Midbrain (tissue), 1 donor: ENCODE data around the gene P2RX5.
"Not testable (repeated sequence)": the region's sequence is repeated elsewhere in the genome, so short reads cannot be mapped to it uniquely, and the experiment has no call there.

Experiments used
- DNase-seq: peaks from one replicate; lab custom pipeline; 2025; lab: John Stamatoyannopoulos, UW

The P2RX5 gene

DNA sequence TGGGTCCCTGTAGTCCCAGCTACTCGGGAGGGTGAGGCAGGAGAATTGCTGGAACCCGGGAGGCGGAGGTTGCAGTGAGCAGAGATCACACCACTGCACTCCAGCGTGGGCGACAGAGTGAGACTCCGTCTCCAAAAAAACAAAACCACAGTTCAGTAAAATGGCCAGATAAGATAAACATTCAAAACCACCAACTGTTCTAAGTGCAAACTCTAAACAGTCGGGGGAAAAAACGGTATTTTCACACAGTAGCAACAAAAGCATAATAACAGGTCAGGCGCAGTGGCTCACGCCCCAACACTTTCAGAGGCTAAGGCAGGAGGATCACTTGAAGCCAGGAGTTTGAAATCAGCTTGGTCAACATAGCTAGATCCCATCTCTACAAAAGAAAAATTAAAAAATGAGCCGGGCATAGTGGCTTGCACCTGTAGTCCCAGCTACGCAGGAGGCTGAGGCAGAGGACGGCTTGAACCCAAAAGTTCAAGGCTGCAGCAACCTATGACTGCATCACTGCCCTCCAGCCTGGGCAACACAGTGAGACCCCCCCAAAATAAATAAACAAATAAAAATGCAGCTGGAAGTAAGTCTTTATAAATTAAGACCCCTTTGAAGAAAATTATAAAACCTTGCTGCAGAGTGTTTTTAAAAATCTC is 17.0 kb upstream of the P2RX5 start:
- DNase-seq, result no peak

GRCh38 chr17:3710951-3711383 is 15.0 kb upstream of the P2RX5 start:
- DNase-seq, result no peak

DNA sequence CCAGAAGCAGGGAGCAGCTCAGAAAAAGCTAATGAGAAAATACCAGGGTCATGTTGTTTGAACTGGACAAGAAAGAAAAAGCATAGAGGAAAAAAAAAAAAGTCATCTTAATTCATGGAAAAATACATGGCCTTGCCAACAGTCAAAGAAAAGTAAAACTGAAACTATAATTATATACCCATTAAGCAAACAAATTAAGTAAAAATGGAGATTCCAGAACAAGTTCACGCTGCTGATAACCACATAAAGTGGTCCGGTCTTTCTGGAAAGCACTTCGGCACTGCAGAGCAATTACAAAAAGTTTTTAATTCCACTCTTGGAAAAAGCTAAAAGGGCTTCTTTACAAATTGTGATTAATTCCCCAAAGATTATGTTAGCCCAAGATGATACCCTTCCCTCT is 12.4 kb upstream of the P2RX5 start:
- no peak for DNase-seq

DNA sequence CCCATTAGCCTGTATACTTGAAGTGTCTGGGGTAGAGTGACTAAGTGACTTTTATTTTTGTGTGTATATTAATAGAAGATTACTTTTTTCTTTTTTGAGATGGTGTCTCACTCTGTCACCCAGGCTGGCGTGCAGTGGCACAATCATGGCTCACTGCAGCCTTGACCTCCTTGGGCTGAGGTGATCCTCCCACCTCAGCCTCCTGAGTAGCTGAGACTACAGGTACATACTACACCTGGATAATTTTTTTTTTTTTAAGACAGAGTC is 9.7 kb upstream of the P2RX5 start:
- DNase-seq, result not testable (repeated sequence)

- no peak for DNase-seq
Observed at GRCh38 chr17:3704931-3705717, 9.2 kb upstream of the P2RX5 start.

DNA sequence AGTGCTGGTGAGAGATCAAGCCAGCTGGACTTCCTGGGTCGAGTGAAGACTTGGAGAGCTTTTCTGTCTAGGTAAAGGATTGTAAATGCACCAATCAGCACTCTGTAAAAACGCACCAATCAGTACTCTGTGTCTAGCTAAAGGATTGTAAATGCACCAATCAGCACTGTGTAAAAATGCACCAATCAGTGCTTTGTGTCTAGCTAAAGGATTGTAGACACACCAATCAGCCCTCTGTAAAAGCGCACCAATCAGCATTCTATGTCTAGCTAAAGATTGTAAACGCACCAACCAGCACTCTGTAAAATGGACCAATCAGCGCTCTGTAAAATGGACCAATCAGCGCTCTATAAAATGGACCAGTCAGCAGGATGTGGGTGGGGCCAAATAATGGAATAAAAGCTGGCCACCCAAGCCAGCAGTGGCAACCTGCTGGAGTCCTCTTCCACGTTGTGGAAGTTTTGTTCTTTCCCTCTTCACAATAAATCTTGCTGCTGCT is 6.1 kb upstream of the P2RX5 start:
- DNase-seq, result not testable (repeated sequence)

DNA sequence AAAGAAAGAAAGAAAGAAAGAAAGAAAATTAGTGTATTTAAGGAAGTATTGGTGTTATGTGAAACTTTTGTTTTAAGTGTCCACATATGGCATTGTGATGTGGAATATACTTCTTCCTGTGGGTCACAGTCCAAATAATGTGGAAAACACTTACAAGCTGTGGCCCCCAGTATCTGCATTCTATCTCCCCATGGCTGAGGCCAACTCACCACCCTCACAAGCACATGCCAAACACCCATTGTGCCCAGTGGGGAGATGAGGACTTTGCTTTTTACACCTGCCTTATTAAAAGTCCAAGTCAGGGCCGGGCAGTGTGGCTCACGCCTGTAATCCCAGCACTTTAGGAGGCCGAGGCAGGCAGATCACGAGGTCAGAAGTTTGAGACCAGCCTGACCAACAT is 4.0 kb upstream of the P2RX5 start:
- no peak for DNase-seq

- DNase-seq, result no peak
Observed at GRCh38 chr17:3698139-3698538, 2.2 kb upstream of the P2RX5 start.

DNA sequence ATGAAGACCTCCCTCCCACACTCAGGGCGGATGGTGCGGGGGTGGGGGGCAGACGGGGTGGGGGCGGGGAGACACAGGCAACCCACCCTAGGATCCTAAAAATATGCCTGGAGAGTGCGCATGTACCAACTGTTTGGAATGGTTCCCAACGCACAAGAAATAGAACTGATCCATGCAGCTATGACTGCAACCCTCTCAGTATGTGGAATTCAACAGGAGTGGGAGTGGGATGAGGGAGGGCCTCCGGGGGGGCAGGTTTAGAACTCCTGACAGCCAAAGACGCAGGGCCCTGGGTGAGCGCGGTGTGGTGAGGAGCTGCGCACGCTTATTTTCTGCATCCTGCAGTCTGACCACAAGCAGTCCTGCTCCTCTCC is 1.1 kb upstream of the P2RX5 start:
- DNase-seq, result no peak

GRCh38 chr17:3695129-3695722 is 729 bp downstream of the P2RX5 start:
- no peak for DNase-seq

DNA sequence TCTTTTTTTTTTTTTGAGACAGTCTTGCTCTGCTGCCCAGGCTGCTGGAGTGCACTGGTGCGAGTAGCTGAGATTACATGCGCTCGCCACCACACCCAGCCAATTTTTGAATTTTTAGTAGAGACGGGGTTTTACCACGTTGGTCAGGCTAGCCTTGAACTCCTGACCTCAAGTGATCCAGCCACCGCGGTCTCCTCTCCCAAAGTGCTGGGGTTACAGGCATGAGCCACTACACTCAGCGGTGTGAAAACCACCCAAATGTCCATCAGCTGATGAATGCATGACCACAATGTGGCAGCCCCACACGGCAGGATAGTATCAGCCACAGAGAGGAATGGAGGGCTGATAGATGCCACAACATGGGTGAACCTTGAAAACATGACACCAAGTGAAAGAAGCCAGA is 2.1 kb downstream of the P2RX5 start:
- DNase-seq, result no peak

DNA sequence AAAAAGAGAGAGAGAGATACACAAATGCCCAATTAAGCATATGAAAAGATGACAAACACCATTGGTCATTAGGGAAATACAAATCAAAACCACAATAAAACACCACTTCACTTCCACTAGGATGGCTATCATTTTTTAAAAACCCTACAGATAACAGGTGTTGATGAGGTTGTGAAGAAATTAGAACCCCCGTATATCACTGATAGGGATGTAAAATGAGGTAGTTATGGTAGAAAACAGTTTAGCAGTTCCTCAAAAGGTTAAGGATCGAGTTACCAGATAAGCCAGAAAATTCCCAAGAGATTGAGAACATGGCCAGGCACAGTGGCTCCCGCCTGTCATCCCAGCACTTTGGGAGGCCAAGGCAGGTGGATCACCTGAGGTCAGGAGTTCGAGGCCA is 2.8 kb downstream of the P2RX5 start:
- no peak for DNase-seq

DNA sequence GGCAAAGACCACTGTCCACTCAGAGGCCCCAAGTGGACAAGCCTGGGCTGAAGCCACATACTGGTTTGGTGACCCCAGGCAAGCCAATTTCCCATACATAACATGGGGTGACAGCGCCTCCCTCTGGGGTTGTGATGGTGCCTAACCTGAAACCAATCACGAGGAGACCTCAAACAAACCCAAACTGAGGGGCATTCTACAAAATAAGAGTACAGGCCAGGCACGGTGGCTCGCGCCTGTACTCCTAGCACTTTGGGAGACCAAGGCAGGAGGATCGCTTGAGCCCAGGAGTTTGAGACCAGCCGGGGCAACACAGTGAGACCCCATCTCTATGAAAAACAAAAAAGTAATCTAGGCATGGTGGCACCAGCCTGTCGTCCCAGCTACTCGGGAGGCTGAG is 3.6 kb downstream of the P2RX5 start:
- DNase-seq, result no peak

DNA sequence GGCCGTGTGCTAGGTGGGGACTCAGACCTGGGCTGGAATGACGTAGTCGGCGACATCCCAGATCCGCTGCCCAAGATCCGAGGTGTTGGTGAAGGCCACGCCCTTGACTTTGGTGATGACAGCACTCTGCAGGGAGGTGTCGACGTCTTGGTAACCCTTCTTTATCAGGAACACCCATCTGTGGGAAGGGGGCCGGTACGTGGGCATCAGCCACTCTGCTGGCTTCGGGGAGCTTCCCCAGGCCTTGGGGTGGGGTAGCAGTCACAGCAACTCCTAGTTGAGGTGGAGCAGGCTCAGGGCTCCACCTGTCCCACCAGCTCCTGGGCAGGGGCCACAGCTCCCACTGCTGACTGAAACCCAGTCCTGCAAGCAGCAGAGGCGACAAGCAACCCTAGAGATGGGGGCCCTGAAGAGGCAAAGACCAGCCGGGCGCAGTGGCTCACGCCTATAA is 4.3 kb downstream of the P2RX5 start:
- no peak for DNase-seq

DNA sequence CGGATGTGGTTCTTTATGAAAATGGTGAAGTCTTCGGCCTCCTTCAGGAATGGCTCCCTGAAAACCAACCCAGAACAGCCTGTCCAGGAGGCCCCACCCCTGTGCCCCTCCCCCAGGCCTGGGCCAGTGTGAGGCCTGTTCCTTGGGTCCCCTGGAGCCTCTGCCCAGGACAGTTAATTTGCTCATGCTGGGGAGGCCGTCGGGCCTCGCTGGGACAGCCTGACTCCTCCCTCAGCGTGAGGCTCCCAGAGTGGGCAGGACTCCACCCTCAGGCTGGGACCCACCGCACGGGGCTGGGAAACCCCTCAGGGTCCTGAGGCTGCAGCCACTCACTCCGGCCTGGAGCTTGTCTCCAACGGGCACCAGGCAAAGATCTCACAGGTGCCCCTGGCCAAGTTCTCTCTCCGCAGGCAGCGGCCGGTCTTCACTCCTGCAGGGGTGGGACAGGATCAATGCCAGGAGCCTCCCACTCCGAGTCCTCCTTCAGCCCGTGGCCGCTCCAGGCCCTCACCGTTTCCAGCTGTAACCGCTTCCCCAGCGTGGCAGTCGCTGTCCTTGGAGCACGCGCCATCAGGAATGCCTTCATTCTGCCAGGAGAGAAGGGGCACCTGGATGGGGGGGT is 5.8 kb downstream of the P2RX5 start:
- DNase-seq, result no peak

GRCh38 chr17:3689262-3690093 is 6.5 kb downstream of the P2RX5 start:
- no peak for DNase-seq

DNA sequence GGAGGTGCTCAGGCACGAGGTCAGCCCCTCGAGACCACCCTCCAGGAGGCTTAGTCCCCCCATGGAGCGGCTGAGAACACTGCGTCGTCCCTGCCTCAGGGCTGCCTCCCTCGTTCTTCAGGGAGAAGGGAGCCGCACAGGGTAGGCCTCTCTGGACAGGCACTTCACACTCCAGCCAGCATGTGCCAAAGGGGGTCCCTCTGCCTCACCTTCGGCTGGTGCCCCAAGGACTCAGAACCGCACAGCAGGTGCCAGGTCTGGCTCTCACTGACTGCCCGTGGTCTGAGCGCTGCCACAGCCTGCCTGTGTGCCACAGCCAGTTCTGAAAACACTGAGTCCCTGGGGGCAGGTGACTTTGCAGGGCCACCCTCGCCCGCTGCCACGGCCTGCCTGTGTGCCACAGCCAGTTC is 7.1 kb downstream of the P2RX5 start:
- DNase-seq, result no peak

DNA sequence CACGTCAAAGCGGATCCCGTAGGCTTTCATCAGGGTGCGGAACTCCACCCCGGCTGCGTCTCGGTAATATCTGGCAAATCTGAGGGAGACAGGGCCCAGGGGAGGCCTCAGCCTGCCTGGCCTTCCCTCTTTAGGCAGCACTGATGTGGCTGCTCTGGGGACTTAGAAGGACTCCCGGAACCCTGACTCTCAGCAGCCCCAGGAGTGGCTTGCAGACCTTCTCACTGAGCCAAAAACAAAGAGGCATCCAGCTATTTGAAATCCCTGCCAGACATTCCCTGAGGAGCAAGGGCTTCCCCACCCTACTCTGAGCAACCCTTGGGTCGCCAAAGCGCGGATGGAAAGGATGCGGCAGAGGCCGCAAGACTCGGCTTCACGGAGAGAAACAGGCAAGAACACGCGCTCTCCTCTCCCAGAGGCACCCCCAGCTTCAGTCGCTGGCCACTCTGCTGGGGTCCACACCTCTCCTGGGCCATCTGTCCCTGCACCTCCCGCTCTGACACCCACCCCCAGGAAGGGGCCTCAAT is 7.9 kb downstream of the P2RX5 start:
- no peak for DNase-seq

- no peak for DNase-seq
Observed at GRCh38 chr17:3685174-3685573, 10.8 kb downstream of the P2RX5 start.

- DNase-seq, result no peak
Observed at GRCh38 chr17:3683054-3683511, 12.9 kb downstream of the P2RX5 start.

GRCh38 chr17:3682033-3682432 is 13.9 kb downstream of the P2RX5 start:
- DNase-seq, result no peak

DNA sequence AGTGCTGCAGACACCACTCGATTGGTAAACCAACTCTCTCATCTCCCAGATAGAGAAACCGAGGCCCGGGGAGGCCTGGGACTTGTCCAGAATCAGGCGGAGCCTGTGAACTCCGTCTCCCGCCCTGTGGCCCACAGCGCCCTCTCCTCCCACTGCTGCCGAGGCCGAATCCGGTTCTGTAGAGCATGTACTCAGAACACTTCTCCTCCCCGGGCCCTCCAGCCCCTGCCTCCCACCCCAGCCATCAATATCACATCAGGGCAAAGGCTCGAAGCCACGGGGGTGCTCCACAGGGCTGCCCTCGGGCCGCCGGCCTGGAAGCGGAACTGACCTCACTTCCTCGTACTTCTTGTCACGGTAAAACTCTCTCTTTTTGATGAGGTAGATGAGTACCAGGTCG is 14.4 kb downstream of the P2RX5 start:
- no peak for DNase-seq
